A673 (cell line): Measurements from ENCODE around the gene FAM184B.

Experiments used
- EZH2 ChIP-seq: fragments of 200-600 bp; sonication (generic); IDR thresholded peaks from 2 replicates; pipeline ENCODE4 v1.6.1; 2017; ENCODE audit warnings: borderline replicate concordance, low read depth, mild to moderate bottlenecking, mixed read lengths, antibody characterized with exemption, low read length; ENCODE audit not compliant: poor library complexity, severe bottlenecking
- TF ChIP-seq, protein P1 (sequence below): fragments of 300-800, 200-600 bp; sonication (generic); conservative IDR thresholded peaks from 2 replicates; pipeline ENCODE4 v1.5.1; 2017; ENCODE audit warnings: low read depth, mild to moderate bottlenecking, antibody characterized with exemption, low read length, moderate library complexity, mixed read lengths

DNA sequence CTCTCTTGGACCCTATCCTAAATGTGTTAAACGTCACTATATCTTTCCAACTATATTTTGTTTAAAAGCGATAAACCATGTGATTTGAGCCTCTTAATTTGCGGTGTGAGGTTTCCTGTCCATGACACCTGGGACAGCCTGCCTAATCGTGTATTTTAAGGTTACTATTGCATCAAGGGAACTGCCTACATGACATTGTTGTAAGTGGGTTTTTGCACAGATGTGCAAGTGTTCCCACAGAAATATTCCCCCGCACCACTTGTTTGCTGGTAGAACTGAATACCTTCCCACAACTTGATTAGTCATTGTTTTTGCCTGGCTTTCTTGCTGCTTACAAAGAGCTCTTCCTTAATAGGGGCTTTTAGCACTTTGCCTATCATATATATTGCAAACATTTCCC is 5.1 kb upstream of the FAM184B start:
- TF ChIP-seq, protein P1, sequence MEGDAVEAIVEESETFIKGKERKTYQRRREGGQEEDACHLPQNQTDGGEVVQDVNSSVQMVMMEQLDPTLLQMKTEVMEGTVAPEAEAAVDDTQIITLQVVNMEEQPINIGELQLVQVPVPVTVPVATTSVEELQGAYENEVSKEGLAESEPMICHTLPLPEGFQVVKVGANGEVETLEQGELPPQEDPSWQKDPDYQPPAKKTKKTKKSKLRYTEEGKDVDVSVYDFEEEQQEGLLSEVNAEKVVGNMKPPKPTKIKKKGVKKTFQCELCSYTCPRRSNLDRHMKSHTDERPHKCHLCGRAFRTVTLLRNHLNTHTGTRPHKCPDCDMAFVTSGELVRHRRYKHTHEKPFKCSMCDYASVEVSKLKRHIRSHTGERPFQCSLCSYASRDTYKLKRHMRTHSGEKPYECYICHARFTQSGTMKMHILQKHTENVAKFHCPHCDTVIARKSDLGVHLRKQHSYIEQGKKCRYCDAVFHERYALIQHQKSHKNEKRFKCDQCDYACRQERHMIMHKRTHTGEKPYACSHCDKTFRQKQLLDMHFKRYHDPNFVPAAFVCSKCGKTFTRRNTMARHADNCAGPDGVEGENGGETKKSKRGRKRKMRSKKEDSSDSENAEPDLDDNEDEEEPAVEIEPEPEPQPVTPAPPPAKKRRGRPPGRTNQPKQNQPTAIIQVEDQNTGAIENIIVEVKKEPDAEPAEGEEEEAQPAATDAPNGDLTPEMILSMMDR = no peak
- no peak for TF ChIP-seq EZH2
